NCI-H128 (cell line): ENCODE measurements around the gene AIF1L.
"Not testable (repeated sequence)": the region's sequence is repeated elsewhere in the genome, so short reads cannot be mapped to it uniquely, and the experiment has no call there.

ENCODE experiments used
- DNase-seq: peaks from one replicate; lab custom pipeline; 2025; ENCODE audit not compliant: unreplicated experiment; lab: John Stamatoyannopoulos, UW

AIF1L gene

GRCh38 chr9:131097948-131098278 lies 1.6 kb downstream of the AIF1L start:
- no peak for DNase-seq

- no peak for DNase-seq
These were observed 2.2 kb downstream of the AIF1L start for GRCh38 chr9:131098391-131099101.

DNA sequence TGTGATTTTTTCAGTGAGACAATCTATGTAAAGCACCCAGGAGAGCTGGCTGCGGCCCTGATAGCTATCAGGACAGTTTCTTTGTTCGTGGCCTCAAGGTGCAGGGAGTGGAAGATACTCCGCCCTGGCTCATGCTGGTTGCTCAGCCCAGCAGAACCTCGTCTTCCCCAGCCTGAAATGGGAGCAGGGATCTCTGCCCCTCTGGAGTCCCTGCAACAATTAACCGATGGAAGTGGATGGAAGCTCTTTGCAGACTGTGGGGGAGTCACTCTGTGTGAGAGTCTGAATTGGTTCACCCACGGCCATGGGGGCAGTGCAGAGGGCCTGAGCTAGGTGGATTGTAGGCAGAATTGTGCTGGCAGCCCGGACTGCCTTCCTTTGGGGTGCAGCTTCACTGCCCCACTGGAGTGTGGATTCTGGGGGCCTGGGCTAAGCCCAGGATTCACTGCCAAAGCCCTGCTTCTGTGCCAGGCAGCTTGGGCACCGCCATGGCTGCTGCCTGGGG lies 2.8 kb downstream of the AIF1L start:
- no peak for DNase-seq

- DNase-seq, result not testable (repeated sequence)
These were observed 3.5 kb downstream of the AIF1L start for GRCh38 chr9:131099845-131100244.

GRCh38 chr9:131100445-131100844 lies 4.1 kb downstream of the AIF1L start:
- DNase-seq, result no peak

- no peak for DNase-seq
These were observed 5.1 kb downstream of the AIF1L start for GRCh38 chr9:131101207-131101964.

GRCh38 chr9:131103024-131103423 lies 6.7 kb downstream of the AIF1L start:
- DNase-seq, result no peak

GRCh38 chr9:131103535-131103934 lies 7.2 kb downstream of the AIF1L start:
- no peak for DNase-seq

DNA sequence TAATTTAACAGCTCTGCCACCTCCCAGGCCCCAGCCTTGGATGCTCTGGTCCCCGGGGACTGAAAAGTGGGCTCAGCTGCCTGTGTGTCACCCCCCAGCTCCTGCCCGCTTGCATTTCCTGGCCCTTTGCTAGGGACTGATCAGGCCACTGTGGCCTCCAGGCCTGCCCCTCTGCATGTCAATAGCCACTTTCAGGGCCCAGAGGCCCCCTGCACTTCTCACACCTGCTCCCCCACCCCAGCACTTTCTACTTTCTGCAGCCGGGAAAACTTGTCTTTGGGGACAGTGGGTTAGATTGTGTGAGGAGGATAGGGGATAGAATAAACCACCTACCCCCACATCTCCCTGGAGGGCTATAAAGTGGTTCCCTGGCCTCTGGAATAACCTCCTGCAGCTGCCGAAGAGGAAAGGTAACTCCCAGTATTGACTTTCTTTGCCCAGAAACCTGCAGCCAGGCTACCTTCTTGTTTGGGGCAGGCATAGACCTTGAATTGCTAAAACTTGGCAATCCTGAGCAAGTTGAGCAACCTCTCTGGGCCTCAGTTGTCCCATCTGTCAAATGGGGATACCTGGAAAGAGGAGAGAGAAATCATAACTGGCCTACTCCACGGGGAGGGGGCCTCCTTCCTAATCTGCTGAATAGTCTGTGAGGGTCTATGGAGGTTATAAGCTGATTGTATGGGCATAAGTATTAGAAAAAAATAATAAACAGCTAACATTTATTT lies 7.8 kb downstream of the AIF1L start:
- no peak for DNase-seq

DNA sequence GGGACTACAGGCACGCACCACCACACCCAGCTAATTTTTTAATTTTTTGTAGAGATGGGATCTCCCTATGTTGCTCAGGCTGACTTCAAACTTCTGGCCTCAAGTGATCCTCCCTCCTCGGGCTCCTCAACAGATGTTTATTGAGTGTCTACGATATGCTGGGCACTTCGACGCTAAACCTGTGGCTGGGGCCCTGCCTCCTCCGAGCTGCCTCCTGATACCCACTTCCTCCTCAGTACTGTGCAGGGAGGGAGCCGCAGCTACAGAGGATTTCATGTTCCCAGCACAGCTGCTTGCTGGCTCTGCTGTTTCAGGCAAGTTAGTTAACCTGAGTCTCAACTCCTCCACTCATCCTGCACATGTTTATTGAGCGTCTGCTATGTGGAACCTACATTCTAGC lies 9.6 kb downstream of the AIF1L start:
- no peak for DNase-seq

GRCh38 chr9:131107760-131108159 lies 11.4 kb downstream of the AIF1L start:
- no peak for DNase-seq

DNA sequence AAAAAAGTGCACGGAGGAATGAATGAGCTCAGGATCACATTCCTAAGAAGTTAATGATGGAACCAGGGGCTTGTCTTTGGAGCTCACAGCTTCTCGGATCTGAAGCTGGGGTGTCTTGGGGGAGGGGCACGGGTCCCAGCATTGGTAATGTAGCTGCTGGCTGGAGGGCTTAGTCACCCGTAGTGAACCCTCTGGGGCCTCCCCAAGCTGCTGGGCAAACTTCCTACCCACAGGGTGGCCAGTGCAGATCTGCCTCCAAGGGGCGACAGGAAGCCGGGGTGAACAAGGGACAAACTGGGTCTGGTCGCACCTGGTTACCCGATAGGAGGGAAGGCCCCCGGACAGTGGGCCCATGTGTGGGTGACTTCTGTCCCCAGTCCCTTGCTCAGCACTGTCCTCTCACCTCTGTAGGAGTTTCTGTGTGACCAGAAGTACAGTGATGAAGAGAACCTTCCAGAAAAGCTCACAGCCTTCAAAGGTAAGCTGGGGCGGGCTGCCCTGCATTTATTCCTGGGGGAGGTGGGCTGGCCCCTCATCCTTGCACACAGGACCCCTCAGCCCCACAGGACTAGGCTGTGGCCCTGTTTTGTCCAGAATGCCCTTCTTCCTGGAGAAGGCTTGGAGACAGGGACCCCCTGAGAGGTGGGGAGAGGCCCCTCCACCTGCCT lies 15.0 kb downstream of the AIF1L start:
- no peak for DNase-seq

- DNase-seq, result no peak
These were observed 15.6 kb downstream of the AIF1L start for GRCh38 chr9:131111854-131112311.

DNA sequence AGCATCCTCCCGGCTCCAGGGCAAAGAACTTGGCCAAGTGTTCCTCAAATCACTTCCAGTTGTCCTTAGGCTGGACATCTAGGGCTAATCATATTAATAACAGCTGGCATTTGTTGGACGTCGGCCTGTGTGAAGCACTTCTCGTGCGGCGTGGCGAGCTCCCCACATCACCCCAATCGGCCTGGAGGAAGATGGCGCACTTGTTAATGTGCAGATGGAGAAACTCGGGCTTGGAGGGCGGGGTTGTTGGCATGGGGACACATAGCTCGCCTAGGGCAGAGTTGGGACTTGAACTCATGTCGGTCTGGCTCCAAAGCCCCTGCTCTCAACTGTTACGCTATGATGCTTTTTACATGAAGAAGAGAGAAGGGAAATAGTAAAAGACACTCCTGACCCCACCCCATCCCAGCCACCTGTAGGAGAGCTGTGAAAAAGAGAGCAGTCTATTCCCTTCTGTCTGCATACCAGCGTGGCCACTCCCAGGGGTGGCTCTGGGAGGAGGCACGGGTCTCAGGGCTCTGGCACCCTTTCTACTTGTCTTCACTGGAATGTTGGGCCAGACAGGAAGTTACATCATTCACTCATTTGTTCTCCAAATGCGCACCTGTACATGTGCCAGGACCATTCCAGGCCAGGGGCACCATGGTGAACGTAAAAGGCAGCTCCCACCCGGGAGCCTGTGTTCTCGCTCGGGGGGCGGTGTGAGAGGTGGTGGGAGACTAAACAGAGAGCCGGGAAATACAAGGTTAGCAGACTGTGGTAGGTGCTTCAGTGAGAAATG lies 16.2 kb downstream of the AIF1L start:
- DNase-seq, result no peak

GRCh38 chr9:131113655-131114054 lies 17.3 kb downstream of the AIF1L start:
- DNase-seq, result no peak

DNA sequence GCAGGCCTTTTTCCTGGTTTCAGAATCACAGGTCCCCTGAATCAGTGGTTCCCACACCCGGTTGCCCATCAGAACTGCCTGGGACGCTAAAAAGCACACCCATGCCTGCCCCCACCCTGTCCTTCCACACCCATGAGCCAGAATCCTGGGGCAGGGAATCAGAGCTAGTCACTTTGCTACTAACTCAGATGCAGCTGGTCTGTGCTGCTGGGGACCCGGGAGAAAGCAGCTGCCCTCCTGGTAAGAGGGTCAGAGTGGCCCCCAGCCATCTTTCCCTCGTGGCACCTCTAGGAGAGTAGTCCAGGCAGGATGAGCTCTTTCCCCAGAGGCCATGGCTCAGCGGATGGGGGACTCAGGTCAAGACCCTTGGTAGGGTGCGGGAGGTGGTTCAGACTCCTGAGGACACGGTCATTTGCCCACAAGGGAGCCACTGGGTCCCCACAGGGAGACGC lies 17.8 kb downstream of the AIF1L start:
- no peak for DNase-seq

DNA sequence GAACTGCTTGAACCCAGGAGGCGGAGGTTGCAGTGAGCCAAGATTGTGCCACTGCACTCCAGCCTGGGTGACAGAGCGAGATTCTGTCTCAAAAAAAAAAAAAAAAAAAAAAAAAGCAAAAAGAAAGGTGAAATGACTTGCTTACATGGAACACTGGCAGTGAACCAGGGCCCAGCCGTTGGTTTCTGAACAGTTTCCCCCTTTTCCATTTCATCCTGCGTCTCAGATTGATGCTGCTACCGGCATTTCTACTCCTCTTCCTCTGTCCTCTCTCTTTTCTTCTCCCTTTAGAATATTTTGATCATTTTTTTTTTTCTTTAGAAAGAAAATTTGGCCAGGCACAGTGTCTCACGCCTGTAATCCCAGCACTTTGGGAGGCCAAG lies 19.0 kb downstream of the AIF1L start:
- not testable (repeated sequence) for DNase-seq

GRCh38 chr9:131116281-131117120 lies 20.2 kb downstream of the AIF1L start:
- DNase-seq, result no peak

GRCh38 chr9:131117121-131117761 lies 20.9 kb downstream of the AIF1L start:
- DNase-seq, result no peak
